ENCODE results near the gene CLBA1.

The CLBA1 gene

GRCh38 chr14:104981699-104982541 lies 3.7 kb upstream of the CLBA1 start:
- no peak for DNase-seq

- no peak for DNase-seq
Observed at GRCh38 chr14:104982548-104983230, 2.9 kb upstream of the CLBA1 start.

GRCh38 chr14:104983231-104983721 lies 2.3 kb upstream of the CLBA1 start:
- no peak for DNase-seq

- DNase-seq: no peak
Observed at GRCh38 chr14:104984056-104984894, 1.3 kb upstream of the CLBA1 start.

DNA sequence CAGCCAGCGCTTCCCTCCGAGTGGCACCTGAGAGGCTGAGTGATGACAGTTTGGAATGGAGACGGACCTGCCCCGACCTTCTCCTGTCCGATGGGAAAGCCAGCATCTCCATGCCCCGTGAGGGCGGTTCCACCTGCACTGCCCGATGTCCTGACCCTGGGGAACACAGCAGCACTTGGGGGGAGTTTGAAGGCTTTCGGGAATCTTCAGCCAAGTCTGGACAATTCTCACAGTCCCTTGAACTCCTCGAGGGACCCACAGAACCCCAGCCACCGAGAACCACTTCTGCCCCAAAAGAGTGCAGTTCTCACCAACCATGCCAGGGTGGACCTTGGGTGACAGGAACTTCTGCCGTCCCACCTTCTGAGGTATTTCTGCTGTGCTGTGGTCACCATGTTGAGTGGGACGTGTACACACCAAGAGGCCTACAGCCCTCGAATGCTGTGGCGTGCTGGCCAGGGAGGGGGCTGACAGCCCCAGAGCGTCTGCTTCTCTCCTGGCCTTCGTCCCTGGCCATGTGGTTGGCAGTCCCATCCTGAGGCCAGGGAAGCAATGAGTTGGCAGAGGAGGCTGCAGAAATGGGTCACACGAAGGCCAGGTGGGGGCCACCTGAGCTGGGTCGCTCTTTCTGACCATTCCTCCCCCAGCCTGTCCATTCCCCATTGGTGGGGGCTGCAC lies 1.0 kb downstream of the CLBA1 start:
- DNase-seq: no peak

GRCh38 chr14:104989236-104989950 lies 3.8 kb downstream of the CLBA1 start:
- DNase-seq: no peak

DNA sequence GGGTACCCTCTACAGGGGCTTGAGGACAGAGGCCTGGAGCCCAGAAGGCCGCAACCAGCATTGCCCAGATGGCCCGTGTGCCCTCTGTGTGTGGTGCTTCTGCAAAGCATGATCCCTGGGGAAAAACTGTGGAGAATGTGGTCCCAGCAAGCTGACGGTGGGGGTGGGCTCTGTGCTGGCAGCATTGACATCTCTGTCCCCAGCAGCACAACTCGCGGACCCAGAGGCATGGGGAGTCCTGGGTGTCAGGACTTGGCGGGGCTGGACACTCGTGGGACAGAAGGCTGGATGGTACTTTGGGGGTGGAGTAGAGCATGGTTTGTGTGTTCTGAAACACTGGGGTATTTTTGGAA lies 4.3 kb downstream of the CLBA1 start:
- DNase-seq: no peak

DNA sequence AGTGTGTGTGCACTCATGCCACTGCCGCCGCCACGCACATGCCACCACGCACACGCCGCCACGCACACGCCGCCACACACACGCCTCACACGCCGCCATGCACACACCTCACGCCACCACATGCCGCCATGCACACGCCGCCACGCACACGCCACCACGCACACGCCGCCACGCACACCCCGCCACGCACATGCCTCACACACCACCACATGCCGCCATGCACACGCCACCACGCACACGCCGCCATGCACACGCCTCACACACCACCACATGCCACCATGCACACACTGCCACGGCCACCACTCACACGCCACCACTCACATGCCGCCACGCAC lies 6.3 kb downstream of the CLBA1 start:
- no peak for DNase-seq

DNA sequence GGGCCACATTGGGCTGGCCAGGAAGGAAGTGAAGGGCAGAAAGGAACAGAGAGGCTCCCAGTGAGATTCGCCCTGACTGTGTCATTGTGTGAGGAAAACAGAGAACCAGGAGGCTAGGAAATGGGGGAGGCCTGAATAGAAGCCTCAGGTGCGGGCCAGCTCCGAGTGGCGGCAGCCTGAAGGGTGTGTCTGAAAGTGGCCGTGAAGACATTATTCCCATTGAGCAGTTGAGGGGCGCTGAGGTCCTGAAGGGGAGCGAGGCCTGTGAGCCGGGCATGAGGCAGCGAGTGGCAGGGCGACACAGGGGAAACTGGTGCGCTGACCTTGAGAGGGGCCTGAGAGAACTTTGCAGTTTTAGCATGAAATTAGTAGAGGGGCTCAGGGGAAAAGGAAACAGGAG lies 6.9 kb downstream of the CLBA1 start:
- DNase-seq: no peak

DNA sequence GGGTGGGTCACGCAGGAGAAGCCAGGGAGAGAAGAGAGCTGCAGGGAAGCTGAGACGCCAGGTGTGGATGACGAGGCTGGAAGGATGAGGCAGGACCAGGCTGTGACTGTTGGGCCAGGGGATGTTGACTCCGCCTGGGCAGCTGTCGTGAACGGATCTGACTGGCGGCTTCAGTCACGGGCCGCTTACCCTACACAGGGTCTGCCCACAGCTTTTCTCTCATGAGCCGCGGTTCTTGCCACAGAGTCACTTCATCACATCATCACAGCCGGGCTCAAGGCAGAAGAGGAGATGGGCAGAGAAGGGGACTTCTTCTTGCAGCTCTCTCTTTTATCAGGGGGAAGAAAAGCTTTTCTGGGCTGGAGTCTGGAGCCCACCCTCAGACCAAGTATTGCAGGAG lies 7.7 kb downstream of the CLBA1 start:
- no peak for DNase-seq

DNA sequence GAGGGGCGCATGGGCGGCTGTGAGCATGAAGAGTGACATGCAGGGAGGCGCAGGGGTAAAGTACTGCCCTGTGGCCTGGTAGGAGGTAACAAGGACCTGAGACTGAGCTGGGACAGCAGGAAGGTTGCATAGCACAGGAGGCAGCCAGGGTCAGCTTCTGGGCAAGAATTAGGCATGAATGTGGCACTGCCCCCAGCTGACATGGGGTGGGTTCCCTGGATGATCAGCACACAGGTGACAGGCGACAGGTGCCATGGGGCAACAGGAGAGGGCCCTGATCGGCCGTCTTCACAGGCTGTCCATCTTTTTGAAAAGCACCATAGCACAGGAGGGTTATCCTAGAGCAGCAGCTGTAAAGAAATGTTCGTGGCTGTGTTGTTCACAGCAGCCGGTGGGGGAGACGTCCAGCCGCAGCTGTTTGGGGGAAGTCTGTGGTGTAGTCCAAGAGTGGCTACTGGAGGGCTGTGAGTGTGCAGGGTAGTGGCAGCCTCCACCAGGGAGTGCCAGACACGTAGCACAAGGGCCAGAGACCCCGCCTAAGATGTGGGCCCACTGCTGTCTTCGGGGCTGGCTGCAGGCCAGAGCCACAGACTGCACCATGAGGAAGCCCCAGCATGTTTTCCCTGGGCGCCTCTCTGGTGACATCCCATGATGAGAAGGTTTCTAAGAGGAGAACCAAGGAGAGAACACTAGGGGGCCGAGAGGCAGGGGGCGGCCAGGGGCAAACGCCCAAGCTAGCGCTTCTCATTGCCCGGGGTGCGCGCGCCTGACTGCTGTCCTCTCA lies 8.4 kb downstream of the CLBA1 start:
- DNase-seq: no peak

DNA sequence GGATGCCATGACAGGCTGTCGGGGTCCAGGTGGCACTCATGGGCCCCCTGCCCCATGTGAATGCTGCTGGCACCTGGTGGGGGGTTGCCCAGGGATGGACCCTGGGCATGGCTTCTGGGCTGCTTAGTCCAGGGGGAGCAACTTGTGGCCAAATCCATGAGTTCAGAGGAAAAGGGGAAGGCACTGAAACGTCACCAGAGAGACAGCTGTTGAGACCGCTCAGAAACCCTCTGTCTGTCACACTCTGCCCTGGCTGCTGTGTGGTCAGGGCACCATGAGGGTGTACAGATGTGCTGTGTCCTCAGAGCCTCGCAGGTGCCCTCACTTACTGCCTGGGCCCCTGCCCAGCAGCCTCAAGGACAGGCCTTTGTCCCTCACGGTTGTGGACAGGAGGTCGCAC lies 9.4 kb downstream of the CLBA1 start:
- no peak for DNase-seq

GRCh38 chr14:104996032-104996431 lies 10.4 kb downstream of the CLBA1 start:
- DNase-seq: no peak

GRCh38 chr14:104996483-104996882 lies 10.9 kb downstream of the CLBA1 start:
- DNase-seq: no peak

DNA sequence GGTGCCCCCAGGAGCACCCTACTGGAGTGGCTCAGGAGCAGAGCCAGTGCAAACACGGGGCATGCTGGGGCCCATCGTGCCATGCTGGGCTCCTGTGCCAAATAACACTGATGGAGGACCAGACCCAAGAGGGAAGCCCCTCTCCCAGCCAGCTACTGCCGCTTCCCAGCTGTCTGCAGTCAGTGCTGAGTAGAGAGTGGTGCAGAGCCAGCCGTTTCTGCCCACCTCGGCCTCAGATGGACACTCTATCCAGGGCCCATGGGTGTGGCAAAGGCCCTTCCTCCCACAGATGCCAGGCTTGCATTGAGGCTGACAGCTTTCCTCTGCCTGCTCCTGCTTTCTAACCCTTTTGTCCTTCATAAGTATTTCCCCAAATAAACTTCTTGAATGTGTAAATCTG lies 13.2 kb downstream of the CLBA1 start:
- DNase-seq: no peak

- no peak for DNase-seq
Observed at GRCh38 chr14:104999361-104999760, 13.8 kb downstream of the CLBA1 start.

DNA sequence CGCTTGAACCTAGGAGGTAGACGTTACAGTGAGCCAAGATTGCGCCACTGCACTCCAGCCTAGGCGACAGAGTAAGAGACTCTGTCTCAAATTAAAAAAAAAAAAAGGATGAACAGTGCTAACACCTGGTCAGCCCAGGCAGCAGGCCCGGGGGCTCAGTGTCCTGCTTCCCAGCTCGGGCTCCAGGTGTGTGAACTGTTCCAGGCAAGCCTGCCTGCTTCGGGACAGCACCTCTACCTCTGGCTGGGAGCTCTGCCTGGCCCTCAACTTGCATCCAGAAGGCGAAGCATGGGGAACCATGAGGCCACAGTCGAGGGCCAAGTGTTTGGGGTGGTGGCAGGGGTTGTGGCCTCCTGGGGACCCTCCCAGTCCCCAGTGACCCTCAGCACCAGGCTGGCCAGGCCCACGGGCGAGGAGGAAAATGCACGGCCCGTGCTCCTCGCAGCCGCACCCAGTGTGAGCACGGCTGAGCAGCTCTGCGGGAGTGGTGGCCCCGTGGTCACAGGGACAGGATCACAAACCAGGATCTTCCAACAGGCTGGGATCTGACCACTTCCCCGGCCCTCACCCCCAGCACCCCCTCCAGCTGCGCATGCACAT lies 19.8 kb downstream of the CLBA1 start:
- DNase-seq: no peak

- no peak for DNase-seq
Observed at GRCh38 chr14:105005929-105006830, 20.6 kb downstream of the CLBA1 start.

- DNase-seq: no peak
Observed at GRCh38 chr14:105006831-105007592, 21.4 kb downstream of the CLBA1 start.
